Psoas muscle (tissue), 8 donors: ENCODE measurements around the gene PIH1D1. TPM values are rescaled to one million over a fixed set of nuclear protein-coding genes. Genes with fewer than 3 reads are reported as not detected.

Source experiments
- ATAC-seq, 4 donors: fragments of 200-7000 bp; cut with Tn5 transposase; one replicate each; pipeline ENCODE4 v1.9.1; 2020; ENCODE audit warnings: moderate library complexity in 3 of 4, mild to moderate bottlenecking in 2 of 4
- DNase-seq, 2 donors: peaks; one replicate each; pipeline ENCODE4 v3.0.0-alpha.2; 2020
- H3K27ac ChIP-seq: fragments of 200-600 bp; one replicate; pipeline ENCODE4 v1.8.0; 2022
- H3K27me3 ChIP-seq, 3 donors: fragments of 200-600 bp in 1 of 3; one replicate each; pipeline versions ENCODE4 v1.6.1 to v1.8.0; 2013 to 2022; ENCODE audit warnings: low read length in 2 of 3, mild to moderate bottlenecking in 2 of 3, moderate library complexity in 1 of 3; ENCODE audit not compliant: insufficient read depth in 3 of 3
- H3K36me3 ChIP-seq, 2 donors: fragments of 200-600 bp in 1 of 2; one replicate each; pipeline versions ENCODE4 v1.6.1 to v1.8.0; 2013 to 2022; ENCODE audit warnings: low read depth in 1 of 2, mild to moderate bottlenecking in 1 of 2, moderate library complexity in 1 of 2; ENCODE audit not compliant: insufficient read depth in 1 of 2
- H3K4me1 ChIP-seq: fragments of 200-600 bp; one replicate; pipeline ENCODE4 v1.8.0; 2022
- H3K4me3 ChIP-seq: fragments of 200-600 bp; one replicate; pipeline ENCODE4 v1.8.0; 2022; ENCODE audit warnings: mild to moderate bottlenecking
- H3K9me3 ChIP-seq: fragments of 200-600 bp; one replicate; pipeline ENCODE4 v1.8.0; 2022
- WGBS, 3 donors: extraction: QIAGEN DNeasy Blood & Tissue Kit; methylation state at CpG; one replicate each; pipeline versions ENCODE4 v1.1.6 to v1.1.7; 2013; 5-methylcytosine and 5-hydroxymethylcytosine counted together
- intact Hi-C, 2 donors: fragments of 100-400 bp; cut with DNase I; formaldehyde crosslinking; loops; one replicate each; pipeline versions ENCODE4 v1.11.0 to v1.14.2; 2022
- polyA plus RNA-seq, 3 donors: library from polyadenylated mRNA; stranded (reverse); fragments of 200-250 nt; gene quantifications; one replicate each; pipeline ENCODE4 v1.2.3, GENCODE V29; 2013
- total RNA-seq, 4 donors: library from RNA; stranded (reverse); fragmentation: NEBNext Ultra II Directional in 2 of 4; extraction: Animal tissue kit (Norgen Biotek cat#: 25700) in 2 of 4; gene quantifications; one replicate each; pipeline versions ENCODE4 v1.2.1 to v1.2.4, GENCODE V29; 2021 to 2023
- TF ChIP-seq, protein P1 (sequence below): fragments of 200-600 bp; IDR thresholded peaks from one replicate; pipeline ENCODE4 v1.8.0; 2022; ENCODE audit warnings: antibody characterized with exemption
- donor health status: healthy with polysubstance abuse.
- donor health status: DM: no; HTN: no; CAD: no; lungs with moderate emphysema.
- donor health status: Bipolar disorder and iron deficiency.
- donor health status: healthy.
- donor health status: DM: yes; HTN: yes; CAD: no.
- donor health status: DM: no; HTN: no; CAD: no.
- donor health status: DM: no; HTN: no; CAD: no.
- donor health status: DM: yes; HTN: yes; CAD: no.

The PIH1D1 gene
- total and polyA plus RNA-seq, 7 donors, result 37.2 to 69.8 (median 46.4) TPM

DNA sequence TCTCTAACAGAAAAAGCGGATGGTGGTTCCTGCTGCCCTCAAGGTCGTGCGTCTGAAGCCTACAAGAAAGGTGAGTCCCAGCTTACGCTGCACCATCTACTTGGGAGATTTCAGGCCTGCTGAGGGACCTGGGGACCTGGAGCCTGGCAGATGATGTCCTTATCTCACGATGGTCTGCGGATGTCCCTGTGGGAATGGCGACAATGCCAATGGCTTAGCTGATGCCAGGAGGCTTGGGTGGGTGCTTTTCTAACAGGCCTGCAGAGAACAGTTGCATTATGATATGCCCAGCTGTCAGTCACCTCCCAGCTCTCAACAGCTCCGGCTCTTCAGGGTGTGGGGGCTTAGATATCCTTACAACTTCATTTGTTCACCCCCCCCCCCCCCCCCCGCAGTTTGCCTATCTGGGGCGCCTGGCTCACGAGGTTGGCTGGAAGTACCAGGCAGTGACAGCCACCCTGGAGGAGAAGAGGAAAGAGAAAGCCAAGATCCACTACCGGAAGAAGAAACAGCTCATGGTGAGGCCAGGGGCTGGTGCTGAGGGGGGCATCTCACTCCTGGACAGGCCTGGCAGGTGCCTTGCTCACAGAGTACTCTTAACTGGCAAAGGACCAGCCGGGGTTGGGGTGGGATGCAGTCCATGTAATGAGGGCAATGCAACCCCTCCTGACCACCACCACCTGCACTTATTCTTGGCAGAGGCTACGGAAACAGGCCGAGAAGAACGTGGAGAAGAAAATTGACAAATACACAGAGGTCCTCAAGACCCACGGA lies 39.6 kb upstream of the PIH1D1 start:
- Histone ChIP-seq H3K9me3 (no peaks in the 10 kb centered on the region), H3K4me1 (peaks cover 26% of the 10 kb centered on the region), H3K27ac (peak overlapping the region; percentile 95), H3K4me3 (no peak overlapping the region), H3K36me3 (peaks cover 12 to 49% of the 10 kb centered on the region in 2 donors), H3K27me3 (no peaks in the 10 kb centered on the region)
- TF ChIP-seq, protein P1, sequence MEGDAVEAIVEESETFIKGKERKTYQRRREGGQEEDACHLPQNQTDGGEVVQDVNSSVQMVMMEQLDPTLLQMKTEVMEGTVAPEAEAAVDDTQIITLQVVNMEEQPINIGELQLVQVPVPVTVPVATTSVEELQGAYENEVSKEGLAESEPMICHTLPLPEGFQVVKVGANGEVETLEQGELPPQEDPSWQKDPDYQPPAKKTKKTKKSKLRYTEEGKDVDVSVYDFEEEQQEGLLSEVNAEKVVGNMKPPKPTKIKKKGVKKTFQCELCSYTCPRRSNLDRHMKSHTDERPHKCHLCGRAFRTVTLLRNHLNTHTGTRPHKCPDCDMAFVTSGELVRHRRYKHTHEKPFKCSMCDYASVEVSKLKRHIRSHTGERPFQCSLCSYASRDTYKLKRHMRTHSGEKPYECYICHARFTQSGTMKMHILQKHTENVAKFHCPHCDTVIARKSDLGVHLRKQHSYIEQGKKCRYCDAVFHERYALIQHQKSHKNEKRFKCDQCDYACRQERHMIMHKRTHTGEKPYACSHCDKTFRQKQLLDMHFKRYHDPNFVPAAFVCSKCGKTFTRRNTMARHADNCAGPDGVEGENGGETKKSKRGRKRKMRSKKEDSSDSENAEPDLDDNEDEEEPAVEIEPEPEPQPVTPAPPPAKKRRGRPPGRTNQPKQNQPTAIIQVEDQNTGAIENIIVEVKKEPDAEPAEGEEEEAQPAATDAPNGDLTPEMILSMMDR, result no peak
- intact Hi-C loops, result loop anchor here in 1 of 2 donors (10.0 kb wide), 1 partner anchor 324 kb away; the partner anchor contains the start of genes FUZ and MED25
- ATAC-seq (no peak), DNase-seq (no peak)
- WGBS, 3 donors, result 57 to 64% (median 63%) methylated on average over 14 to 17 of the region's 17 CpGs

DNA sequence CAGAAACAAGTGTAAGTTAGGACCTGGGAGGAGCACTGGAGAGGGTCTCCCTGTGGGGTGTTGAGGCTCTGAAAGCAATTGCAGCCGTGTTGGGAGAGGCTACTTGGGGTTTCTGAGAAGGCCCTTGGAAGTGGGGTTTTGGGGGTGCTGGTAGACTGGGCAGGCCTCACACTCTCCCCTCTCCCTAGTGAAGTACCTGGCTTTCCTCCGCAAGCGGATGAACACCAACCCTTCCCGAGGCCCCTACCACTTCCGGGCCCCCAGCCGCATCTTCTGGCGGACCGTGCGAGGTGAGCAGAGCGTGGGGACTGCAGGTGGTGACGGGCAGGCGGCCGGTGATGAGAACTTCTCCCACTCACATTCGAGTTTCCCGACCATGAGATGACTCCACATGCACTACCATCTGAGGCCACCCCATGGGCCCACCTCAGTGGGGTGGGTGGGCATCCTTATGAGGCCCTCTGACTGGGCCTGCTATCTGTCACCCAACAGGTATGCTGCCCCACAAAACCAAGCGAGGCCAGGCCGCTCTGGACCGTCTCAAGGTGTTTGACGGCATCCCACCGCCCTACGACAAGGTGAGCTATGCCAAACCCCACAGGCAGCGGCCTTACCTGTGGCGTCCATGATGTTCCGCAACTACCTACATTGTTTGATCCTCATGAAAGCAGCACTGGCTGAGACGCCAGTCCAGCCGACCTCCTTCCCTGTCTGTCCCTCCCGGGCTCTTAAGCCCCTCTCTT lies 38.8 kb upstream of the PIH1D1 start:
- Histone ChIP-seq H3K27ac (peak overlapping the region; percentile 95), H3K27me3 (no peaks in the 10 kb centered on the region), H3K36me3 (peaks cover 12 to 49% of the 10 kb centered on the region in 2 donors), H3K9me3 (no peaks in the 10 kb centered on the region), H3K4me1 (peaks cover 24% of the 10 kb centered on the region), H3K4me3 (peak overlapping the region; percentile 98)
- DNase-seq, result no peak
- 85 to 87% (median 86%) methylated on average over 27 of the region's 27 CpGs for WGBS, 3 donors
- no peak for ATAC-seq
- intact Hi-C loops, result loop anchor here in 1 of 2 donors (10.0 kb wide), 1 partner anchor 324 kb away; the partner anchor contains the start of genes FUZ and MED25
- TF ChIP-seq, protein P1, result no peak

DNA sequence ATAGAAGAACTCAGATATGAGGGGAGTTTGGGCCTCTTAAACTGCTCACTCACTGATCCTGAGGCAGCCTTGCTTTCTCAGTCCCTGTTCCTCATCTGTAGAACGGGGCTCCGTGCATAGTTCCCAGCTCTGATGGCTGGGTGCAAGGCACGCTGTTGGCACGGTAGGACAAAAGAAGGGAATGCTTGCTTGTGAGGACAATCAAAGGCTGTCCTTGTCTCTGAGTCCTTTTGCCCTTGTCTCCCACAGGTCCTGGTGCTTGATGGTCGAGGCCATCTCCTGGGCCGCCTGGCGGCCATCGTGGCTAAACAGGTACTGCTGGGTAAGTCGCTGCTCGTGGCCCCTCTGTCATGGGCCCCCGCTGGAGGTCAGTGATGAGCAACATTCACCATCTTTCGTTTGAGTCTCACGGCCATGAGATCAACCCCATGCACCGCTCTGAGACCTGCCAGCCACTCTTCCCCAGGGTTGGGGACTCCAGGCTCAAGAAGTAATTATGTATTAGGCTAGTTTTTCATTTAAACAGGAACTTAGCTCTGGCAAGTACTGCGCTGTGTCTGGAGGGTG lies 38.1 kb upstream of the PIH1D1 start:
- DNase-seq (no peak), ATAC-seq (no peak)
- intact Hi-C loops, result loop anchor here in 1 of 2 donors (10.0 kb wide), 1 partner anchor 325 kb away; the partner anchor contains the start of genes FUZ and MED25
- peaks cover 24% of the 10 kb centered on the region for H3K4me1 ChIP-seq
- 65 to 77% (median 67%) methylated on average over 15 of the region's 15 CpGs for WGBS, 3 donors
- H3K27ac ChIP-seq, result peak overlapping the region; percentile 95
- no peaks in the 10 kb centered on the region for H3K9me3 ChIP-seq
- TF ChIP-seq, protein P1, result no peak
- H3K27me3 ChIP-seq, result no peaks in the 10 kb centered on the region
- peak overlapping the region; percentile 98 for H3K4me3 ChIP-seq
- peaks cover 12 to 49% of the 10 kb centered on the region in 2 donors for H3K36me3 ChIP-seq

DNA sequence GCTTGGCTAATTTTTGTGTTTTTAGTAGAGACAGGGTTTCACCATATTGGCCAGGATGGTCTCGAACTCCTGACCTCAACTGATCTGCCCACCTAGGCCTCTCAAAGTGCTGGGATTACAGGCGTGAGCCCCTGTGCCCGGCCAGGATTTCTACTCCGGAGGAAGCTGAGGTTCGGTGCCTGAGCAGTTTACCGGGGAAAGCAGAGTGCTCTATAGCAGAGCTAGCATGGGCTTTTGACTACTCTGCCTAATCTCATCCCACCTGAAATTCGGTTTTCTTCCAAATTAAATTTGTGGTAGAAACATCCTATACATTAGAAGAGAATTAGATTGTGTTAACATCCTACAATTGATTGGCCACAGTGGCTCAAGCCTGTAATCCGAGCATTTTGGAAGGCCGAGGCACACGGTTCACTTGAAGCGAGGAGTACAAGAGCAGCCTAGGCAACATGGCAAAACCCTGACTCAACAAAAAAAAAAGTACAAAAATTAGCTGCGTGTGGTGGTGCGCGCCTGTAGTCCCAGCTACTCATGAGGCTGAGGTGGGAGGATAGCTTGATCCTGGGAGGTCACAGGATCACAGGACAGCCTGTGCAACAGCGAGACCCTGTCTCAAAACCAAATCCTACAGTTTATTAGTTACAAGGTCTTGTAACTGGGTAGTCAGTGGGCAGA lies 37.4 kb upstream of the PIH1D1 start:
- H3K4me1 ChIP-seq, result peaks cover 24% of the 10 kb centered on the region
- ATAC-seq (no peak), DNase-seq (no peak)
- peak overlapping the region; percentile 95 for H3K27ac ChIP-seq
- TF ChIP-seq, protein P1, result no peak
- 19 to 20% (median 20%) methylated on average over 15 of the region's 15 CpGs for WGBS, 3 donors
- intact Hi-C loops, result no loop called here
- H3K4me3 ChIP-seq, result peak overlapping the region; percentile 98
- H3K36me3 ChIP-seq, result peaks cover 12 to 49% of the 10 kb centered on the region in 2 donors
- no peaks in the 10 kb centered on the region for H3K27me3 ChIP-seq
- no peaks in the 10 kb centered on the region for H3K9me3 ChIP-seq
